SK-N-SH treated with all-trans-retinoic acid at 6 μM for 48 hours (cell line): ENCODE results near the gene FREM2.

ENCODE experiments used
- ATAC-seq: fragments of 200-7000 bp; cut with Tn5 transposase; 3 replicates; pipeline ENCODE4 v1.9.1; 2020; ENCODE audit warnings: mild to moderate bottlenecking, moderate library complexity
- ARNTL ChIP-seq: fragments of 450-650 bp; formaldehyde crosslinking; IDR thresholded peaks from 2 replicates; pipeline ENCODE4 v1.5.0; 2020; ENCODE audit warnings: low read depth, mild to moderate bottlenecking, moderate library complexity, borderline replicate concordance
- BACH2 ChIP-seq: fragments of 250-450 bp; sonication (Bioruptor Pico); IDR thresholded peaks from 2 replicates; pipeline ENCODE4 v1.9.0; 2021; ENCODE audit warnings: mild to moderate bottlenecking, borderline replicate concordance
- CREB5 ChIP-seq: fragments of 250-450 bp; sonication (Bioruptor Pico); IDR thresholded peaks from 2 replicates; pipeline ENCODE4 v1.5.1; 2020; ENCODE audit warnings: low read depth, mild to moderate bottlenecking, moderate library complexity
- CSDC2 ChIP-seq: fragments of 250-450 bp; sonication (Bioruptor Pico); IDR thresholded peaks from 2 replicates; pipeline ENCODE4 v1.5.0; 2020; ENCODE audit warnings: mild to moderate bottlenecking, moderate library complexity
- CSRNP3 ChIP-seq: fragments of 250-450 bp; sonication (Bioruptor Pico); IDR thresholded peaks from 2 replicates; pipeline ENCODE4 v1.5.1; 2021; ENCODE audit warnings: mild to moderate bottlenecking, moderate library complexity
- ESRRG ChIP-seq: fragments of 250-450 bp; sonication (Bioruptor Pico); IDR thresholded peaks from 2 replicates; pipeline ENCODE4 v1.6.1; 2021; ENCODE audit warnings: mild to moderate bottlenecking
- GLIS3 ChIP-seq: fragments of 250-450 bp; sonication (Bioruptor Pico); IDR thresholded peaks from 2 replicates; pipeline ENCODE4 v1.5.0; 2020; ENCODE audit warnings: mild to moderate bottlenecking, moderate library complexity
- OSR1 ChIP-seq: fragments of 250-450 bp; sonication (Bioruptor Pico); IDR thresholded peaks from 2 replicates; pipeline ENCODE4 v1.8.0; 2022; ENCODE audit warnings: moderate library complexity, mild to moderate bottlenecking, inconsistent platforms
- PATZ1 ChIP-seq: fragments of 250-450 bp; sonication (Bioruptor Pico); IDR thresholded peaks from 2 replicates; pipeline ENCODE4 v1.8.0; 2020; ENCODE audit warnings: mild to moderate bottlenecking, moderate library complexity, borderline replicate concordance
- POU6F1 ChIP-seq: fragments of 250-450 bp; sonication (Bioruptor Pico); IDR thresholded peaks from 2 replicates; pipeline ENCODE4 v1.8.0; 2021; ENCODE audit warnings: low read depth, mild to moderate bottlenecking, moderate library complexity, borderline replicate concordance
- PPARA ChIP-seq: fragments of 250-450 bp; sonication (Bioruptor Pico); IDR thresholded peaks from 2 replicates; pipeline ENCODE4 v1.5.0; 2020; ENCODE audit warnings: mild to moderate bottlenecking, borderline replicate concordance
- RARB ChIP-seq: fragments of 250-450 bp; sonication (Bioruptor Pico); IDR thresholded peaks from 2 replicates; pipeline ENCODE4 v1.8.0; 2021; ENCODE audit warnings: mild to moderate bottlenecking, moderate library complexity
- SNAI2 ChIP-seq: fragments of 250-450 bp; sonication (Bioruptor Pico); IDR thresholded peaks from 2 replicates; pipeline ENCODE4 v1.5.0; 2020; ENCODE audit warnings: mild to moderate bottlenecking, moderate library complexity
- TCF4 ChIP-seq: fragments of 250-450 bp; sonication (Bioruptor Pico); IDR thresholded peaks from 2 replicates; pipeline ENCODE4 v1.8.0; 2021; ENCODE audit warnings: mild to moderate bottlenecking, moderate library complexity, borderline replicate concordance
- TOX ChIP-seq: fragments of 250-450 bp; sonication (Bioruptor Pico); IDR thresholded peaks from 2 replicates; pipeline ENCODE4 v1.8.0; 2021; ENCODE audit warnings: mild to moderate bottlenecking, moderate library complexity, borderline replicate concordance
- TSHZ2 ChIP-seq: fragments of 250-450 bp; sonication (Bioruptor Pico); IDR thresholded peaks from 2 replicates; pipeline ENCODE4 v1.5.0; 2020; ENCODE audit warnings: mild to moderate bottlenecking, moderate library complexity
- ZC3H10 ChIP-seq: fragments of 250-450 bp; sonication (Bioruptor Pico); IDR thresholded peaks from 2 replicates; pipeline ENCODE4 v1.5.1; 2021; ENCODE audit warnings: mild to moderate bottlenecking, moderate library complexity
- ZFP3 ChIP-seq: fragments of 250-450 bp; sonication (Bioruptor Pico); IDR thresholded peaks from 2 replicates; pipeline ENCODE4 v1.5.0; 2020; ENCODE audit warnings: mild to moderate bottlenecking, moderate library complexity
- ZFP30 ChIP-seq: fragments of 450-650 bp; formaldehyde crosslinking; IDR thresholded peaks from 2 replicates; pipeline ENCODE4 v1.5.0; 2022; ENCODE audit warnings: mild to moderate bottlenecking, moderate library complexity
- ZNF565 ChIP-seq: fragments of 450-650 bp; formaldehyde crosslinking; conservative IDR thresholded peaks from 2 replicates; pipeline ENCODE4 v1.5.0; 2020; ENCODE audit warnings: low read depth, mild to moderate bottlenecking, moderate library complexity
- ZNF8 ChIP-seq: fragments of 450-650 bp; formaldehyde crosslinking; IDR thresholded peaks from 2 replicates; pipeline ENCODE4 v1.5.0; 2020; ENCODE audit warnings: mild to moderate bottlenecking, moderate library complexity

Gene FREM2

GRCh38 chr13:38856065-38856464 lies 169.2 kb downstream of the FREM2 start:
- ATAC-seq = no peak
- TF ChIP-seq PPARA (no peak), PATZ1 (no peak), GLIS3 (CRISPR knock-in tag) (no peak), ZNF565 (CRISPR knock-in tag) (no peak), CREB5 (CRISPR knock-in tag) (no peak), ESRRG (CRISPR knock-in tag) (no peak), CSDC2 (CRISPR knock-in tag) (no peak), TCF4 (CRISPR knock-in tag) (no peak), CSRNP3 (CRISPR knock-in tag) (no peak), BACH2 (CRISPR knock-in tag) (no peak), OSR1 (CRISPR knock-in tag) (no peak), ARNTL (CRISPR knock-in tag) (no peak), TOX (CRISPR knock-in tag) (no peak), TSHZ2 (CRISPR knock-in tag) (no peak), ZFP30 (CRISPR knock-in tag) (no peak), POU6F1 (CRISPR knock-in tag) (no peak)

GRCh38 chr13:38862443-38862842 lies 175.6 kb downstream of the FREM2 start:
- no peak for TF ChIP-seq ZFP3 (CRISPR knock-in tag)
- no peak for ATAC-seq

GRCh38 chr13:38863536-38863935 lies 176.7 kb downstream of the FREM2 start:
- no peak for TF ChIP-seq TSHZ2 (CRISPR knock-in tag)
- TF ChIP-seq ESRRG (CRISPR knock-in tag) = no peak
- TF ChIP-seq CSDC2 (CRISPR knock-in tag) = no peak
- no peak for TF ChIP-seq ZNF8 (CRISPR knock-in tag)
- no peak for TF ChIP-seq ZFP30 (CRISPR knock-in tag)
- TF ChIP-seq OSR1 (CRISPR knock-in tag) = no peak
- TF ChIP-seq ZC3H10 = no peak
- TF ChIP-seq SNAI2 (CRISPR knock-in tag) = no peak
- no peak for TF ChIP-seq PATZ1
- TF ChIP-seq RARB (CRISPR knock-in tag) = no peak
- no peak for ATAC-seq
